ENCODE measurements around the gene STK38.

DNA sequence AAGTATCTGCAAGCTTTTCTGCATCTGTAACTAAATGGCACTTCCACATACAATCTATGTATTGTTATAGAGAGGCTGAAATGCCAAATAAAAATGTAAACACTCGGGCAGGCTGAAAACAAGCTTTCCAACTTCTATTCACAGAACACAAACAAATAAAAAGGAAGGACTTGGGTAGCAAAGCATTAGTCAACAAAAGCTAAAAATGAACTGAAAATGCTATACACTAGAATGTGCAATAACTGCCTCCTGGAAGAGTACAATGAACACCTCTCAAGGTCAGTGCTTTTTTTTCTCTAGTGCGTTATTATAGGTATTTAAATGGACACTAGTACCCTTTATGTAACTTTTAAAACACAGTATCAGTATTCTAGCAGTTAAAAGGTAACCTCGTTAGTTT, 31.4 kb downstream of the STK38 start:
- TF ChIP-seq, protein P1, sequence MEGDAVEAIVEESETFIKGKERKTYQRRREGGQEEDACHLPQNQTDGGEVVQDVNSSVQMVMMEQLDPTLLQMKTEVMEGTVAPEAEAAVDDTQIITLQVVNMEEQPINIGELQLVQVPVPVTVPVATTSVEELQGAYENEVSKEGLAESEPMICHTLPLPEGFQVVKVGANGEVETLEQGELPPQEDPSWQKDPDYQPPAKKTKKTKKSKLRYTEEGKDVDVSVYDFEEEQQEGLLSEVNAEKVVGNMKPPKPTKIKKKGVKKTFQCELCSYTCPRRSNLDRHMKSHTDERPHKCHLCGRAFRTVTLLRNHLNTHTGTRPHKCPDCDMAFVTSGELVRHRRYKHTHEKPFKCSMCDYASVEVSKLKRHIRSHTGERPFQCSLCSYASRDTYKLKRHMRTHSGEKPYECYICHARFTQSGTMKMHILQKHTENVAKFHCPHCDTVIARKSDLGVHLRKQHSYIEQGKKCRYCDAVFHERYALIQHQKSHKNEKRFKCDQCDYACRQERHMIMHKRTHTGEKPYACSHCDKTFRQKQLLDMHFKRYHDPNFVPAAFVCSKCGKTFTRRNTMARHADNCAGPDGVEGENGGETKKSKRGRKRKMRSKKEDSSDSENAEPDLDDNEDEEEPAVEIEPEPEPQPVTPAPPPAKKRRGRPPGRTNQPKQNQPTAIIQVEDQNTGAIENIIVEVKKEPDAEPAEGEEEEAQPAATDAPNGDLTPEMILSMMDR (conservative IDR thresholded peaks at IDR 0.05; ENCODE audit: low read length) = no peak
- TF ChIP-seq EZH2phosphoT487 (IDR thresholded peaks at IDR 0.05; ENCODE audit: borderline replicate concordance) = no peak

All from Loucy (cell line).